Stimulated activated CD4-positive, alpha-beta T cell treated with anti-CD3 and anti-CD28 coated beads, Interleukin-12 subunit alpha, Interleukin-12 subunit beta, amount 100 ng/mL, for 24 hours (primary cell): Measurements from ENCODE around the gene ZNF25.
"Not testable (repeated sequence)": the region's sequence is repeated elsewhere in the genome, so short reads cannot be mapped to it uniquely, and the experiment has no call there.

ENCODE experiments used
- DNase-seq, 2 experiments: peaks; one replicate each; pipeline ENCODE4 v3.0.0-alpha.2; 2020; ENCODE audit warnings: low read depth in 2 of 2

Gene ZNF25

GRCh38 chr10:37976091-37976879 lies at the start of gene ZNF25:
Gene ZNF25 (minus strand): TSS chr10:37976647. CDS start chr10:37971722, 4,925 bp downstream.
- peak; percentile 95 for DNase-seq

- no peak for DNase-seq
Measured at GRCh38 chr10:38025283-38025682, 48.8 kb upstream of the ZNF25 start.

GRCh38 chr10:38019124-38019523 lies 42.7 kb upstream of the ZNF25 start:
- not testable (repeated sequence) for DNase-seq

GRCh38 chr10:38016354-38016753 lies 39.9 kb upstream of the ZNF25 start:
- no peak for DNase-seq

GRCh38 chr10:38010119-38010903 lies 33.9 kb upstream of the ZNF25 start, which contains the start of gene ZNF33A:
Gene ZNF33A (plus strand): TSS chr10:38010675. CDS start chr10:38012342, 1,667 bp downstream.
- DNase-seq = peak; percentile 79 to 85

GRCh38 chr10:38007991-38008390 lies 31.5 kb upstream of the ZNF25 start:
- DNase-seq = no peak

GRCh38 chr10:38007551-38007950 lies 31.1 kb upstream of the ZNF25 start:
- no peak for DNase-seq

GRCh38 chr10:38003588-38003987 lies 27.1 kb upstream of the ZNF25 start:
- no peak for DNase-seq

- no peak for DNase-seq
Measured at GRCh38 chr10:38003026-38003425, 26.6 kb upstream of the ZNF25 start.

GRCh38 chr10:38000474-38000873 lies 24.0 kb upstream of the ZNF25 start:
- not testable (repeated sequence) for DNase-seq

GRCh38 chr10:37998920-37999319 lies 22.5 kb upstream of the ZNF25 start:
- DNase-seq = not testable (repeated sequence)

- no peak for DNase-seq
Measured at GRCh38 chr10:37992083-37992482, 15.6 kb upstream of the ZNF25 start.

GRCh38 chr10:37991655-37992054 lies 15.2 kb upstream of the ZNF25 start:
- DNase-seq = no peak

- DNase-seq = no peak
Measured at GRCh38 chr10:37976880-37977203, 395 bp upstream of the ZNF25 start.

- DNase-seq = no peak
Measured at GRCh38 chr10:37975401-37975991, 951 bp downstream of the ZNF25 start.

- DNase-seq = no peak
Measured at GRCh38 chr10:37972396-37972795, 4.1 kb downstream of the ZNF25 start.

- no peak for DNase-seq
Measured at GRCh38 chr10:37965006-37965405, 11.4 kb downstream of the ZNF25 start.

GRCh38 chr10:37960591-37961137 lies 15.8 kb downstream of the ZNF25 start:
- DNase-seq = no peak

- no peak for DNase-seq
Measured at GRCh38 chr10:37957841-37958240, 18.6 kb downstream of the ZNF25 start.

- no peak for DNase-seq
Measured at GRCh38 chr10:37952926-37953325, 23.5 kb downstream of the ZNF25 start.

- DNase-seq = no peak
Measured at GRCh38 chr10:37952043-37952755, 24.2 kb downstream of the ZNF25 start.

- DNase-seq = no peak
Measured at GRCh38 chr10:37948210-37948609, 28.2 kb downstream of the ZNF25 start.
